ENCODE measurements around the gene ZDHHC7. TPM values are rescaled to one million over a fixed set of nuclear protein-coding genes. Genes with fewer than 3 reads are reported as not detected.
"Not testable (repeated sequence)": the region's sequence is repeated elsewhere in the genome, so short reads cannot be mapped to it uniquely, and the experiment has no call there.

Gene ZDHHC7
- total and polyA plus RNA-seq, 9 of the 15 experiments (the other 6 are each of a cell fraction or from before 2014, with no cell fraction given): 1.7 to 49.7 (median 37.4) TPM

DNA sequence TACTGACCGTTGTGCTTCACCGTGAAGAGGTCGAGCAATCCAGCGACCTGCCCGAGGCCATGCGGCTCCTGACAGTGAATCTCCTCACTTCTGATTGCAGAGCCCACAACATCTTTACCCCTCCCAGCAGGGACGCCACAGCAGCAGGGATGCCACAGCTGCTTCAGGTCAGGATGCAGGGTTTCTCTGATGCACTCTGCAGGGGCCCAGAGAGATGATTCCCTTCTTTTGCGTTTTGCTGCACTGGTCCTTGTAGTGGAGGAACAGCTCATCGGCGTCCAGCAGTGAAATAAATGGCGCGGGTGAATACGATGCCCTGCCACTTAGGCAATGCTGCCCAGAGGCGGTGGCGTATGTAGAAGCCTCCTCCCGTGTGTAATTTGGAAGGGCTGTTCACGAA lies 21.8 kb upstream of the ZDHHC7 start (continued):
- TF ChIP-seq, protein P1, sequence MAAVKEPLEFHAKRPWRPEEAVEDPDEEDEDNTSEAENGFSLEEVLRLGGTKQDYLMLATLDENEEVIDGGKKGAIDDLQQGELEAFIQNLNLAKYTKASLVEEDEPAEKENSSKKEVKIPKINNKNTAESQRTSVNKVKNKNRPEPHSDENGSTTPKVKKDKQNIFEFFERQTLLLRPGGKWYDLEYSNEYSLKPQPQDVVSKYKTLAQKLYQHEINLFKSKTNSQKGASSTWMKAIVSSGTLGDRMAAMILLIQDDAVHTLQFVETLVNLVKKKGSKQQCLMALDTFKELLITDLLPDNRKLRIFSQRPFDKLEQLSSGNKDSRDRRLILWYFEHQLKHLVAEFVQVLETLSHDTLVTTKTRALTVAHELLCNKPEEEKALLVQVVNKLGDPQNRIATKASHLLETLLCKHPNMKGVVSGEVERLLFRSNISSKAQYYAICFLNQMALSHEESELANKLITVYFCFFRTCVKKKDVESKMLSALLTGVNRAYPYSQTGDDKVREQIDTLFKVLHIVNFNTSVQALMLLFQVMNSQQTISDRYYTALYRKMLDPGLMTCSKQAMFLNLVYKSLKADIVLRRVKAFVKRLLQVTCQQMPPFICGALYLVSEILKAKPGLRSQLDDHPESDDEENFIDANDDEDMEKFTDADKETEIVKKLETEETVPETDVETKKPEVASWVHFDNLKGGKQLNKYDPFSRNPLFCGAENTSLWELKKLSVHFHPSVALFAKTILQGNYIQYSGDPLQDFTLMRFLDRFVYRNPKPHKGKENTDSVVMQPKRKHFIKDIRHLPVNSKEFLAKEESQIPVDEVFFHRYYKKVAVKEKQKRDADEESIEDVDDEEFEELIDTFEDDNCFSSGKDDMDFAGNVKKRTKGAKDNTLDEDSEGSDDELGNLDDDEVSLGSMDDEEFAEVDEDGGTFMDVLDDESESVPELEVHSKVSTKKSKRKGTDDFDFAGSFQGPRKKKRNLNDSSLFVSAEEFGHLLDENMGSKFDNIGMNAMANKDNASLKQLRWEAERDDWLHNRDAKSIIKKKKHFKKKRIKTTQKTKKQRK (IDR thresholded peaks at IDR 0.05; ENCODE audit: borderline replicate concordance, low read depth, low read length): no peak
- TF ChIP-seq RHOXF2B (CRISPR knock-in tag; conservative IDR thresholded peaks at IDR 0.05): no peak
- TF ChIP-seq, protein P2, sequence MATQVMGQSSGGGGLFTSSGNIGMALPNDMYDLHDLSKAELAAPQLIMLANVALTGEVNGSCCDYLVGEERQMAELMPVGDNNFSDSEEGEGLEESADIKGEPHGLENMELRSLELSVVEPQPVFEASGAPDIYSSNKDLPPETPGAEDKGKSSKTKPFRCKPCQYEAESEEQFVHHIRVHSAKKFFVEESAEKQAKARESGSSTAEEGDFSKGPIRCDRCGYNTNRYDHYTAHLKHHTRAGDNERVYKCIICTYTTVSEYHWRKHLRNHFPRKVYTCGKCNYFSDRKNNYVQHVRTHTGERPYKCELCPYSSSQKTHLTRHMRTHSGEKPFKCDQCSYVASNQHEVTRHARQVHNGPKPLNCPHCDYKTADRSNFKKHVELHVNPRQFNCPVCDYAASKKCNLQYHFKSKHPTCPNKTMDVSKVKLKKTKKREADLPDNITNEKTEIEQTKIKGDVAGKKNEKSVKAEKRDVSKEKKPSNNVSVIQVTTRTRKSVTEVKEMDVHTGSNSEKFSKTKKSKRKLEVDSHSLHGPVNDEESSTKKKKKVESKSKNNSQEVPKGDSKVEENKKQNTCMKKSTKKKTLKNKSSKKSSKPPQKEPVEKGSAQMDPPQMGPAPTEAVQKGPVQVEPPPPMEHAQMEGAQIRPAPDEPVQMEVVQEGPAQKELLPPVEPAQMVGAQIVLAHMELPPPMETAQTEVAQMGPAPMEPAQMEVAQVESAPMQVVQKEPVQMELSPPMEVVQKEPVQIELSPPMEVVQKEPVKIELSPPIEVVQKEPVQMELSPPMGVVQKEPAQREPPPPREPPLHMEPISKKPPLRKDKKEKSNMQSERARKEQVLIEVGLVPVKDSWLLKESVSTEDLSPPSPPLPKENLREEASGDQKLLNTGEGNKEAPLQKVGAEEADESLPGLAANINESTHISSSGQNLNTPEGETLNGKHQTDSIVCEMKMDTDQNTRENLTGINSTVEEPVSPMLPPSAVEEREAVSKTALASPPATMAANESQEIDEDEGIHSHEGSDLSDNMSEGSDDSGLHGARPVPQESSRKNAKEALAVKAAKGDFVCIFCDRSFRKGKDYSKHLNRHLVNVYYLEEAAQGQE (IDR thresholded peaks at IDR 0.05; ENCODE audit: borderline replicate concordance): no peak
- TF ChIP-seq, protein P2 (CRISPR knock-in tag; IDR thresholded peaks at IDR 0.05; ENCODE audit: low read depth): no peak
- TF ChIP-seq ZNF124 (CRISPR knock-in tag; IDR thresholded peaks at IDR 0.05): no peak

DNA sequence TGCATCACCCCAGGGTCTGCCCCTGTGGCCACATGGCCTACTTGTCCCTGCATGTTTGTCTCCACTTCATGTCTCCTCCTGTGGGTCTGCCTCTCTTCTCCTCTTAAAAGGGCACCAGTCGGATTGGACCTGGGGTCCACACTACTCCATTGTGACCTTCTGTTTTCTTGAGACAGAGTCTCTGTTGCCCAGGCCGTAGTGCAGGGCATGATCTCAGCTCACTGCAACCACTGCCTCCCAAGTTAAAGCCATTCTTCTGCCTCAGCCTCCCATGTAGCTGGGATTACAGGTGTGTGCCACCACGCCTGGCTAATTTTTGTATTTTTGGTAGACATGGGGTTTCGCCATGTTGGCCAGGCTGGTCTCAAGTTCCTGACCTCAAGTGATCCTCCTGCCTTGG lies 20.9 kb upstream of the ZDHHC7 start:
- WGBS (ENCODE audit: insufficient coverage, low coverage, missing lambda C conversion rate): 81% methylated on average over 4 of the region's 4 CpGs
- H3K27ac ChIP-seq (ENCODE audit: extremely low read depth, low read depth, low read length); DNase-seq (ENCODE audit: extremely low read depth in 1 of 4, low spot score in 3 of 4); H3K79me2 ChIP-seq (ENCODE audit: control insufficient read depth, insufficient read depth, low read length); H3K27me3 ChIP-seq (ENCODE audit: control insufficient read depth in 2 of 2, insufficient read depth in 2 of 2, low read length in 2 of 2); CTCF ChIA-PET (ENCODE audit: low intra/inter-chr PET ratio); H4K20me1 ChIP-seq (replicated peaks; ENCODE audit: control insufficient read depth, insufficient read depth, low read length); H3K9me1 ChIP-seq (ENCODE audit: control insufficient read depth, insufficient read depth, low read length); FAIRE-seq; H3K36me3 ChIP-seq (ENCODE audit: control insufficient read depth, insufficient read depth, low read length); in situ Hi-C loops (cut with MboI); H3K4me2 ChIP-seq (ENCODE audit: insufficient read depth, low read length); BruUV-seq (replicated peaks); ATAC-seq; H3K4me3 ChIP-seq; H3K9me3 ChIP-seq (replicated peaks; ENCODE audit: control insufficient read depth, insufficient read depth, low read depth, low read length); intact Hi-C loops (cut with micrococcal nuclease); H2AFZ ChIP-seq (ENCODE audit: low read depth, low read length): not testable (repeated sequence)
- peaks cover 23 to 33% of the 10 kb centered on the region in 2 experiments; a peak in 4 of 5 replicates for H3K4me1 ChIP-seq (replicated peaks in 1 of 2; ENCODE audit: control insufficient read depth in 2 of 2, insufficient read depth in 2 of 2, low read length in 2 of 2)
- 0 out of 4 replicates have a peak overlapping the region, but pooled peaks of 1 of the 2 experiments have one; percentile 61 for H3K9ac ChIP-seq (ENCODE audit: insufficient read depth in 1 of 2, low read depth in 2 of 2, low read length in 2 of 2)
- POLR2A ChIA-PET: interaction anchor here (0.6 to 0.8 kb wide), 2 partner anchors 14 to 319 kb away, joined by 3 read pairs; no protein-coding TSS in a partner anchor

Data from K562 (cell line).